ENCODE measurements around the gene ZNF670. TPM values are rescaled to one million over a fixed set of nuclear protein-coding genes. Genes with fewer than 3 reads are reported as not detected.
"Not testable (repeated sequence)": the region's sequence is repeated elsewhere in the genome, so short reads cannot be mapped to it uniquely, and the experiment has no call there.

The ZNF670 gene
- total RNA-seq, 3 donors from 2014 or later (not counting 1 experiment from before 2014, with no cell fraction given): 0.35 to 0.95 (median 0.45) TPM

DNA sequence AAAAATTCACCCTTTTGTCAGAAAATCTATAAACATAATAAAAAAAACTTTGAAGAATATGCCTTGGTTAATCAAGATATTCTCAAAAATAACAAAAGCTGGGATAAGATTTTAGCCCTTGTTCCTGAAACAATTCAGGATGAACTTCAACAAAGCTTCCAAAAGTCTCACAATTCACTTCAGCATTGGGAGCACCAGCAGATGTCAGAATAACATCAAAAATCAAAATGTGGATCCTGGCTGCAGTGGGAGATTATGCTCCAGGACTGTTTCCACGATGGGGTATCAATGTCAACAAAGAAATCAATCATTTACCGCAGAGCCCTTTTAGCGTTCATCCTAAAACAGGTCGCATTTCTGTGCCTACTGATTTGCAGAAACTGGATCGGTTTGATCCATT, 35.2 kb downstream of the ZNF670 start:
- peaks cover 49% of the 10 kb centered on the region for H3K9me3 ChIP-seq (ENCODE audit: control insufficient read depth, insufficient read depth, low read length)
- peaks cover 44% of the 10 kb centered on the region for H3K36me3 Mint-ChIP-seq
- no peak overlapping the region for H3K4me3 ChIP-seq (ENCODE audit: low read length)
- DNase-seq: no peak
- H3K9me3 Mint-ChIP-seq: peaks cover 10 to 26% of the 10 kb centered on the region in 2 donors
- H3K4me3 Mint-ChIP-seq: no peak overlapping the region
- H3K27ac ChIP-seq (ENCODE audit: low read length): no peak overlapping the region
- no peaks in the 10 kb centered on the region for H3K36me3 ChIP-seq (ENCODE audit: control insufficient read depth, insufficient read depth, low read length)
- H3K27me3 ChIP-seq (ENCODE audit: control insufficient read depth, insufficient read depth, low read length): no peaks in the 10 kb centered on the region
- TF ChIP-seq, protein P1, sequence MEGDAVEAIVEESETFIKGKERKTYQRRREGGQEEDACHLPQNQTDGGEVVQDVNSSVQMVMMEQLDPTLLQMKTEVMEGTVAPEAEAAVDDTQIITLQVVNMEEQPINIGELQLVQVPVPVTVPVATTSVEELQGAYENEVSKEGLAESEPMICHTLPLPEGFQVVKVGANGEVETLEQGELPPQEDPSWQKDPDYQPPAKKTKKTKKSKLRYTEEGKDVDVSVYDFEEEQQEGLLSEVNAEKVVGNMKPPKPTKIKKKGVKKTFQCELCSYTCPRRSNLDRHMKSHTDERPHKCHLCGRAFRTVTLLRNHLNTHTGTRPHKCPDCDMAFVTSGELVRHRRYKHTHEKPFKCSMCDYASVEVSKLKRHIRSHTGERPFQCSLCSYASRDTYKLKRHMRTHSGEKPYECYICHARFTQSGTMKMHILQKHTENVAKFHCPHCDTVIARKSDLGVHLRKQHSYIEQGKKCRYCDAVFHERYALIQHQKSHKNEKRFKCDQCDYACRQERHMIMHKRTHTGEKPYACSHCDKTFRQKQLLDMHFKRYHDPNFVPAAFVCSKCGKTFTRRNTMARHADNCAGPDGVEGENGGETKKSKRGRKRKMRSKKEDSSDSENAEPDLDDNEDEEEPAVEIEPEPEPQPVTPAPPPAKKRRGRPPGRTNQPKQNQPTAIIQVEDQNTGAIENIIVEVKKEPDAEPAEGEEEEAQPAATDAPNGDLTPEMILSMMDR (IDR thresholded peaks at IDR 0.05): no peak
- 99% methylated on average over 5 of the region's 5 CpGs for WGBS (ENCODE audit: insufficient coverage)
- H3K27me3 Mint-ChIP-seq (ENCODE audit: low read depth in 2 of 2): no peaks in the 10 kb centered on the region
- no peak for ATAC-seq
- intact Hi-C loops (cut with micrococcal nuclease): loop anchor here (10.0 kb wide), 1 partner anchor 121 kb away; no protein-coding TSS in a partner anchor
- peaks cover 0 to 3% of the 10 kb centered on the region in 2 donors for H3K4me1 Mint-ChIP-seq
- H3K4me1 ChIP-seq (ENCODE audit: control insufficient read depth, insufficient read depth, low read length): no peaks in the 10 kb centered on the region
- H3K27ac Mint-ChIP-seq: no peak overlapping the region

DNA sequence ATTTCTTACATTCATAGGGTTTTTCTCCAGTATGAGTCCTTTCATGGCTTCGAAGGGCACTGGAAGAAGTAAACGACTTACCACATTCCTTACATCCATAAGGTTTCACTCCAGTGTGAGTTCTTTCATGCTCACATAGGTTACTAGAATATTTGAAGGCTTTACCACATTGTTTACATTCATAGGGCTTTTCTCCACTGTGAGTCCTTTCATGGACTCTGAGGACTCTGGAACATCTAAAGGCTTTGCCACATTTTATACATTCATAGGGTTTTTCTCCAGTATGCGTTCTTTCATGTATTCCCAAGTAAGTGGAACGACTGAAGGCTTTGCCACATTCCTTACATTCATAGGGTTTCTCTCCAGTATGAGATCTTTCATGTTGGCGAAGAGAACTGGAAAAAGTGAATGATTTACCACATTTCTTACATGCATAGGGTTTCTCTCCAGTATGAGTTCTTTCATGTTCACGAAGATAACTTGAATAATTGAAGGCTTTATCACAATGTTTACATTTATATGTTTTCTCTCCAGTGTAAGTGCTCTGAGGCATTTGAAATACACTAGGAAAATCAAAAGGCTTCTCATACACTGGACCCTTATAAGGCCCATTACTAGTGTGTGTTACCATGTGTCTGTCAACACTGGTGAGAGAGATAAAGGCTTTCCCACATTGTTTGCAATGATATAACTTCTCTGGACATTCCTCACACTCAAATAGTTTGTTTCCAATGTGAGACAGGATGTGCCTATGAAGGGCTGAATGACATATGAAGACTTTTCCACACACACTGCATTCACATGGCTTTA, 40.9 kb downstream of the ZNF670 start:
- H3K4me3 ChIP-seq (ENCODE audit: low read length): no peak overlapping the region
- H3K4me1 Mint-ChIP-seq: no peaks in the 10 kb centered on the region
- DNase-seq (no peak), ATAC-seq (no peak)
- peaks cover 38% of the 10 kb centered on the region for H3K9me3 ChIP-seq (ENCODE audit: control insufficient read depth, insufficient read depth, low read length)
- no peak overlapping the region for H3K27ac Mint-ChIP-seq
- H3K27me3 Mint-ChIP-seq (ENCODE audit: low read depth in 2 of 2): no peaks in the 10 kb centered on the region
- H3K9me3 Mint-ChIP-seq: peaks cover 4 to 19% of the 10 kb centered on the region in 2 donors
- WGBS (ENCODE audit: insufficient coverage): 93% methylated on average over 5 of the region's 6 CpGs
- peaks cover 12% of the 10 kb centered on the region for H3K36me3 ChIP-seq (ENCODE audit: control insufficient read depth, insufficient read depth, low read length)
- no peak overlapping the region for H3K4me3 Mint-ChIP-seq
- no peaks in the 10 kb centered on the region for H3K4me1 ChIP-seq (ENCODE audit: control insufficient read depth, insufficient read depth, low read length)
- H3K27me3 ChIP-seq (ENCODE audit: control insufficient read depth, insufficient read depth, low read length): no peaks in the 10 kb centered on the region
- TF ChIP-seq, protein P1 (IDR thresholded peaks at IDR 0.05): no peak
- intact Hi-C loops (cut with micrococcal nuclease): no loop called here
- H3K27ac ChIP-seq (ENCODE audit: low read length): no peak overlapping the region
- H3K36me3 Mint-ChIP-seq: peaks cover 37% of the 10 kb centered on the region

- ATAC-seq; H3K27me3 ChIP-seq (ENCODE audit: control insufficient read depth, insufficient read depth, low read length); H3K27ac ChIP-seq (ENCODE audit: low read length); H3K27me3 Mint-ChIP-seq (ENCODE audit: low read depth in 2 of 2); H3K4me1 ChIP-seq (ENCODE audit: control insufficient read depth, insufficient read depth, low read length); H3K36me3 ChIP-seq (ENCODE audit: control insufficient read depth, insufficient read depth, low read length); H3K4me3 Mint-ChIP-seq; H3K4me3 ChIP-seq (ENCODE audit: low read length); H3K27ac Mint-ChIP-seq; H3K4me1 Mint-ChIP-seq; intact Hi-C loops (cut with micrococcal nuclease); DNase-seq: not testable (repeated sequence)
- 95% methylated on average over 25 of the region's 30 CpGs for WGBS (ENCODE audit: insufficient coverage)
- H3K9me3 ChIP-seq (ENCODE audit: control insufficient read depth, insufficient read depth, low read length): peaks cover 34% of the 10 kb centered on the region
- Mint-ChIP-seq H3K36me3 (peaks cover 33% of the 10 kb centered on the region), H3K9me3 (peaks cover 6 to 18% of the 10 kb centered on the region in 2 donors)
Measured at GRCh38 chr1:247032306-247032705, 46.3 kb downstream of the ZNF670 start.

Other genes starting within 250 kb of the ZNF670 start
- gene AHCTF1, start 146.9 kb downstream of the ZNF670 start, total RNA-seq: 10 to 100 TPM; 46.5 to 50.2 (median 47.4) TPM
- under 1 TPM in 2 of 3 donors, not detected in 1; 0.10 to 0.57 TPM for gene ZNF695, start 70.8 kb downstream of the ZNF670 start, total RNA-seq
- gene ZNF669, start 25.5 kb upstream of the ZNF670 start, total RNA-seq: 10 to 100 TPM; 16.2 to 18.3 (median 17.0) TPM
- gene ZNF124, start 93.2 kb upstream of the ZNF670 start, total RNA-seq: 10 to 100 TPM; 22.0 to 50.6 (median 31.2) TPM
- not detected for gene VN1R5, start 177.3 kb upstream of the ZNF670 start, total RNA-seq